Sigmoid colon (tissue), 7 donors: ENCODE results near the gene SLAMF6. TPM values are rescaled to one million over a fixed set of nuclear protein-coding genes. Genes with fewer than 3 reads are reported as not detected.

Experiments
- DNase-seq: peaks from one replicate; pipeline ENCODE4 v3.0.0-alpha.2; 2019
- H3K27ac ChIP-seq, 4 donors: fragments of 200-600 bp; sonication (generic); one replicate each; pipeline ENCODE4 v1.5.1; 2016 to 2019; ENCODE audit warnings: mild to moderate bottlenecking in 1 of 4
- H3K27me3 ChIP-seq, 3 donors: fragments of 200-600 bp; sonication (generic); one replicate each; pipeline ENCODE4 v1.5.1; 2019; ENCODE audit warnings: mild to moderate bottlenecking in 1 of 3
- H3K36me3 ChIP-seq, 4 donors: fragments of 200-600 bp; sonication (generic); one replicate each; pipeline ENCODE4 v1.5.1; 2016 to 2019
- H3K4me1 ChIP-seq, 4 donors: fragments of 200-600 bp; sonication (generic); one replicate each; pipeline ENCODE4 v1.5.1; 2017 to 2019
- H3K4me3 ChIP-seq, 4 donors: fragments of 200-600 bp; sonication (generic); one replicate each; pipeline ENCODE4 v1.5.1; 2017 to 2019; ENCODE audit warnings: mild to moderate bottlenecking in 2 of 4, moderate library complexity in 1 of 4
- H3K9me3 ChIP-seq, 4 donors: fragments of 200-600 bp in 3 of 4; sonication (generic) in 3 of 4; one replicate each; pipeline versions ENCODE4 v1.5.1 to v1.6.1; 2013 to 2019
- EP300 ChIP-seq, 4 donors: sonication (generic); formaldehyde crosslinking; IDR thresholded peaks; one replicate each; pipeline ENCODE4 v1.6.1; 2017; ENCODE audit warnings: antibody characterized with exemption in 4 of 4
- POLR2A ChIP-seq, 2 donors: fragments of 450-650 bp; IDR thresholded peaks; one replicate each; pipeline ENCODE4 v1.6.1; 2016; ENCODE audit warnings: antibody characterized with exemption in 2 of 2, mild to moderate bottlenecking in 2 of 2, moderate library complexity in 2 of 2
- POLR2AphosphoS5 ChIP-seq, 4 donors: sonication (generic); formaldehyde crosslinking; IDR thresholded peaks; one replicate each; pipeline ENCODE4 v1.6.1; 2017; ENCODE audit warnings: antibody characterized with exemption in 4 of 4
- WGBS, 2 donors: extraction: QIAGEN DNeasy Blood & Tissue Kit; methylation state at CpG; one replicate each; pipeline ENCODE4 v1.1.7; 2013; 5-methylcytosine and 5-hydroxymethylcytosine counted together
- intact Hi-C: fragments of 100-400 bp; cut with DNase I; formaldehyde crosslinking; loops from one replicate; pipeline ENCODE4 v1.15.1; 2023
- polyA plus RNA-seq, 3 donors: library from polyadenylated mRNA; stranded (reverse); fragments of 200-250 nt; gene quantifications; one replicate each; pipeline ENCODE4 v1.2.3, GENCODE V29; 2013
- total RNA-seq, 4 donors: library from RNA; depleted of rRNA; stranded (reverse); fragments of >200 nt; gene quantifications; one replicate each; pipeline ENCODE4 v1.1.0, GENCODE V29; 2016
- TF ChIP-seq, protein P1 (sequence below), 4 experiments: fragments of 450-650 bp in 3 of 4; fragments of 200-600 bp in 1 of 4; IDR thresholded peaks; one replicate each; pipeline ENCODE4 v1.5.1; 2016 to 2019; ENCODE audit warnings: antibody characterized with exemption in 4 of 4, mild to moderate bottlenecking in 3 of 4, moderate library complexity in 2 of 4
- donor health status: healthy with polysubstance abuse.
- donor health status: Bipolar disorder and iron deficiency.
- donor health status: healthy.

Gene SLAMF6
- total and polyA plus RNA-seq, 7 donors, result 0.41 to 15.2 (median 1.1) TPM; not detected in 1

DNA sequence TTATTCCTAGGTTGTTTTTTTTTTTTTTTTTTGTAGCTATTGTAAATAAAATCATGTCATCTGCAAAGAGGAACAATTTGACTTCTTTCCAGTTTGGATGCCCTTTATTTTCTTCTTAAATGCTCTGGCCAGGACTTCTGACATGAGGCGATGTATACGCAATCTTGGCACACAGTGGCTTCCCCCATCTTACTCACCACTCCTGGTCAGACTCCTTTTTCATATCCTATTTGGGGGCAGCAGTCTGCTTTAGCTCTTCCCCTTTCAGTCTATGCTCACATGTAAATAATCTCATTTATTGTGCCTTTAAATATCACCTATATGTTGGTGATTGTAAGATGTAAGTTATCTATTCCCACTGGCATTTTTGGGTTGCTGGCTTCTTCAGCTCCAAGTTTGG is 56.1 kb downstream of the SLAMF6 start:
- H3K36me3 ChIP-seq, result no peaks in the 10 kb centered on the region
- H3K27me3 ChIP-seq, result no peaks in the 10 kb centered on the region
- H3K27ac ChIP-seq, result no peak overlapping the region
- no peak overlapping the region for H3K4me3 ChIP-seq
- intact Hi-C loops, result no loop called here
- TF ChIP-seq EP300 (IDR thresholded peaks at IDR 0.05) (no peak), POLR2A (IDR thresholded peaks at IDR 0.05) (no peak), POLR2AphosphoS5 (IDR thresholded peaks at IDR 0.05) (no peak)
- TF ChIP-seq, protein P1, sequence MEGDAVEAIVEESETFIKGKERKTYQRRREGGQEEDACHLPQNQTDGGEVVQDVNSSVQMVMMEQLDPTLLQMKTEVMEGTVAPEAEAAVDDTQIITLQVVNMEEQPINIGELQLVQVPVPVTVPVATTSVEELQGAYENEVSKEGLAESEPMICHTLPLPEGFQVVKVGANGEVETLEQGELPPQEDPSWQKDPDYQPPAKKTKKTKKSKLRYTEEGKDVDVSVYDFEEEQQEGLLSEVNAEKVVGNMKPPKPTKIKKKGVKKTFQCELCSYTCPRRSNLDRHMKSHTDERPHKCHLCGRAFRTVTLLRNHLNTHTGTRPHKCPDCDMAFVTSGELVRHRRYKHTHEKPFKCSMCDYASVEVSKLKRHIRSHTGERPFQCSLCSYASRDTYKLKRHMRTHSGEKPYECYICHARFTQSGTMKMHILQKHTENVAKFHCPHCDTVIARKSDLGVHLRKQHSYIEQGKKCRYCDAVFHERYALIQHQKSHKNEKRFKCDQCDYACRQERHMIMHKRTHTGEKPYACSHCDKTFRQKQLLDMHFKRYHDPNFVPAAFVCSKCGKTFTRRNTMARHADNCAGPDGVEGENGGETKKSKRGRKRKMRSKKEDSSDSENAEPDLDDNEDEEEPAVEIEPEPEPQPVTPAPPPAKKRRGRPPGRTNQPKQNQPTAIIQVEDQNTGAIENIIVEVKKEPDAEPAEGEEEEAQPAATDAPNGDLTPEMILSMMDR (IDR thresholded peaks at IDR 0.05), result no peak
- no peaks in the 10 kb centered on the region for H3K9me3 ChIP-seq
- DNase-seq, result no peak
- H3K4me1 ChIP-seq, result no peaks in the 10 kb centered on the region
- 87% methylated on average over 2 of the region's 2 CpGs for WGBS, 2 donors

DNA sequence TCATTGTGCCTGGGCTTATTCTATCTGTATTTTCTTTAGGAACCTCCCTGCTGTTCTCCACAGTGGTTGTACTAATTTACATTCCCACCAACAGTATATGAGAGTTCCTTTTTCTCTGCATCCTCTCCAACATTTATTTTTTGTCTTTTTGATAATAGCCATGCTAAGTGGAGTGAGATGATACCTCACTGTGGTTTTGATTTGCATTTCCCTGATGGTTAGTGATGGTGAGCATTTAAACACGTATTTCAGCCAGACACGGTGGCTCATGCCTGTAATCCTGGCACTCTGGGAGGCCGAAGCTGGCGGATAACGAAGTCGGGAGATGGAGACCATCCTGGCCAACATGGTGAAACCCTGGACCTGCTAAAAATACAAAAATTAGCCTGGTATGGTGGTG is 57.9 kb downstream of the SLAMF6 start:
- Histone ChIP-seq H3K4me1 (no peaks in the 10 kb centered on the region), H3K4me3 (no peak overlapping the region), H3K36me3 (no peaks in the 10 kb centered on the region), H3K27me3 (no peaks in the 10 kb centered on the region), H3K9me3 (no peaks in the 10 kb centered on the region), H3K27ac (no peak overlapping the region)
- WGBS, 2 donors, result 85 to 95% methylated on average over 6 of the region's 6 CpGs
- DNase-seq, result no peak
- TF ChIP-seq, protein P1 (IDR thresholded peaks at IDR 0.05), result no peak
- no peak for TF ChIP-seq POLR2A (IDR thresholded peaks at IDR 0.05)
- TF ChIP-seq EP300 (IDR thresholded peaks at IDR 0.05), result no peak
- TF ChIP-seq POLR2AphosphoS5 (IDR thresholded peaks at IDR 0.05), result no peak
- intact Hi-C loops, result no loop called here

DNA sequence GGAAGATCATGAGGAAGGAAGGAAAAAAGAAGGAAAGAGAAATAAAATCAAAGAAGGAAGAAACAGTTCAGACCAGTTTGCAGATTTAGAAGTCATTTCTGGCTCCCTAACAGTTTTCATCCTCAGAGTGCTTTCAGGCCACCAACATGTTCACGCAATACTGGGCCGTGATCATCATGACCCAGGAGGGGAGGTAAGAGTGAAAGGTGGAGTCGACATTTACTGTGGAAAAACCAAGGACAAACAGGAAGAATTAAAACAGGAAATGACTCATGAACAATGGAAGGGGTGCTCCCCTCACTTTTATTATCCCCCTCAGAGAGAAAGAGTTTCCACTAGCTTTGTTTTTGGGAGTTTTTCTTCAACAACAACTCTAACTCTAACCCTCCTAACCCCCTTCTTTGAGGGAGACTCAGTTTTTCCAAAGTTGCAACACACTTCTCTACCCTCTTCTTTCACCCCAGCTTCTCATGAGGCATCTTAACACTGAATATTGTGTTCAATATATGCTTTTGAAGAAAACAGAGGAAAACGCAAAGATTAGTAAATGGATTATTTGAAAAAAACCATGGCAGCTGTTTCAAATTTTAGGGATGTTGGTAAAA is 62.3 kb downstream of the SLAMF6 start:
- Histone ChIP-seq H3K9me3 (no peaks in the 10 kb centered on the region), H3K27ac (no peak overlapping the region), H3K4me1 (no peaks in the 10 kb centered on the region), H3K4me3 (no peak overlapping the region), H3K36me3 (no peaks in the 10 kb centered on the region), H3K27me3 (no peaks in the 10 kb centered on the region)
- DNase-seq, result no peak
- intact Hi-C loops, result no loop called here
- TF ChIP-seq POLR2AphosphoS5 (IDR thresholded peaks at IDR 0.05) (no peak), EP300 (IDR thresholded peaks at IDR 0.05) (no peak), POLR2A (IDR thresholded peaks at IDR 0.05) (no peak)
- TF ChIP-seq, protein P1 (IDR thresholded peaks at IDR 0.05), result no peak
- WGBS, 2 donors, result 61 to 65% methylated on average over 4 of the region's 4 CpGs

DNA sequence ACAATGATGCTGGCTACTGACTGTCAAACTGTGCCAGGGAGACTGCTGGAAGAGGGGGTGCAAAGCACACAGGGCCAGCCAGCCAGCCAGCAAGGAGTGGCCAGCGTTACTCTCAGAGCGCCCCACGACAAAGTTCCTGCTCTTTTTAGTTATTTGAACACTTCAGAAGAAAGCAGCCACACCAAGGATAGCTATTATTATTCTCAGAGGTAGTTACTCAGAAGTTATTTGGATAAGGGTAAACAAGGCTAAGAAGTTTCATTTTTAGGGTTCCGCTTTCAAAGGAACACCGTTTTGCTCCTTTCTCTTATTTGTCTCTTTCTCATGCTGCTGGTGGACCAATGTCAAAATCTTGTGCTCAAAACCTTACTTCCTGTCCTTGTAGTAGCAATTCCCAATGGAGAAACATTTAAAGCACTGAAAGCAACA is 62.8 kb downstream of the SLAMF6 start:
- TF ChIP-seq EP300 (IDR thresholded peaks at IDR 0.05) (no peak), POLR2AphosphoS5 (IDR thresholded peaks at IDR 0.05) (no peak), POLR2A (IDR thresholded peaks at IDR 0.05) (no peak)
- TF ChIP-seq, protein P1 (IDR thresholded peaks at IDR 0.05), result no peak
- Histone ChIP-seq H3K4me1 (no peaks in the 10 kb centered on the region), H3K27me3 (no peaks in the 10 kb centered on the region), H3K9me3 (no peaks in the 10 kb centered on the region), H3K27ac (no peak overlapping the region), H3K4me3 (no peak overlapping the region), H3K36me3 (no peaks in the 10 kb centered on the region)
- WGBS, 2 donors, result 59 to 81% methylated on average over 5 of the region's 5 CpGs
- no peak for DNase-seq
- intact Hi-C loops, result no loop called here

DNA sequence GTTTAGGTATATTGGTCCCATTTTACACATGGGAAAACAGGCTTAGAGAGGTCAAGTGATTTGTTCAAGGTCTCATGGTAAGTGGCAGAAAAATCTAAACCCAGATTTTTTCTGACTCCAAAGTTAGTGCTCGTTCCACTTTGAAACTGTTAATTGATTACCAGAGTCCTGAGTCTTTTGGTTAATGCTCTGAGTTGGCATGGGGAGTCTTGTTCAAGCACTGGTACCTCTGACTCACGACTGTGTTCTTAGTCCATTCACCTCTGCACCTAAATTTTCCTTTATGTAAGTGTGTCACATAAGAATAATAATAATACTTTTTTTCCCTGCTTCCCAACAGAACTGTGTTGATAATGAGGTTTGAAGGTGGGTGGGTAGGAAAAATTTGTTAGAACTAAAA is 63.4 kb downstream of the SLAMF6 start:
- TF ChIP-seq EP300 (IDR thresholded peaks at IDR 0.05), result no peak
- TF ChIP-seq, protein P1 (IDR thresholded peaks at IDR 0.05), result no peak
- no peak for TF ChIP-seq POLR2A (IDR thresholded peaks at IDR 0.05)
- TF ChIP-seq POLR2AphosphoS5 (IDR thresholded peaks at IDR 0.05), result no peak
- intact Hi-C loops, result no loop called here
- DNase-seq, result no peak
- WGBS, 2 donors, result 78 to 86% methylated on average over 2 of the region's 2 CpGs
- H3K27me3 ChIP-seq, result no peaks in the 10 kb centered on the region
- H3K9me3 ChIP-seq, result no peaks in the 10 kb centered on the region
- no peaks in the 10 kb centered on the region for H3K4me1 ChIP-seq
- no peak overlapping the region for H3K4me3 ChIP-seq
- H3K36me3 ChIP-seq, result no peaks in the 10 kb centered on the region
- no peak overlapping the region for H3K27ac ChIP-seq
